ENCODE measurements around the gene TRIM44.

DNA sequence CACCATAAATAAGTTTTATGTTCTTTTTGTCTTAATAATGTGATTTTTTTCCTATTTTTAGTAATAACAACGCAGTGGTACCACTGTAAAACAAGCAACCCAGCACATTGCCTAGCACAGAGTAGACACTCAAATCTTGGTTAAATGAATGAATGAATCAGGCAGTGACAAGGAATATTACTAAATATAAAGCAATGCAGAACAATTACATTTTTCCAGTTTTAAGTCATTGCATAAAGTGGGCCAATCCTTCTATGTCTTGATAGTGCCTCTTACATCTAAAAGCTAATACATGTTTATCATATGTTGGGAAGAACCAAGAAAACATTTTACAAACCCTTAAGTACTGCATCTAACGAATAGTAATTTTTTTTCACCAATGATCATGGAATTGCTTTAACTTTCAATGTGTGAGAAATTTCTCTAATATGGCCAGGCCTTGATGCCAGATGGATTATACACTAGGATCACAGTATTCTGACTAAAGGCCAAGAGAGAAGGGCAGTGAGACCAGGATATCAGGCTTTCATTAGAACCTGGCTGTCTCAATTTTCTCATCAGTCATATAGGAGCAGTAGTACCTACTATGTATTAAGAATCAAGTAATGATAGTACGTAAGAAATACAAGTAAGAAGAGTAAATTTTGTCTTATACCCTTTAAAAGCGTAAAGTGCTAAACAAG is 88.5 kb downstream of the TRIM44 start:
- TF ChIP-seq POLR2A (IDR thresholded peaks at IDR 0.05; ENCODE audit: low read depth, low read length) = no peak
- no peak for TF ChIP-seq TAF1 (IDR thresholded peaks at IDR 0.05; ENCODE audit: borderline replicate concordance, low read depth, low read length)

Measured in GM12892 (cell line).